GM18519 (cell line): Measurements from ENCODE around the gene TLL2.

Experiments used
- ATAC-seq: cut with Tn5 transposase; IDR thresholded peaks from one replicate; pipeline ENCODE4 v1.9.1; 2021; ENCODE audit warnings: mild to moderate bottlenecking, moderate library complexity; ENCODE audit not compliant: unreplicated experiment, low FRiP score

Gene TLL2

DNA sequence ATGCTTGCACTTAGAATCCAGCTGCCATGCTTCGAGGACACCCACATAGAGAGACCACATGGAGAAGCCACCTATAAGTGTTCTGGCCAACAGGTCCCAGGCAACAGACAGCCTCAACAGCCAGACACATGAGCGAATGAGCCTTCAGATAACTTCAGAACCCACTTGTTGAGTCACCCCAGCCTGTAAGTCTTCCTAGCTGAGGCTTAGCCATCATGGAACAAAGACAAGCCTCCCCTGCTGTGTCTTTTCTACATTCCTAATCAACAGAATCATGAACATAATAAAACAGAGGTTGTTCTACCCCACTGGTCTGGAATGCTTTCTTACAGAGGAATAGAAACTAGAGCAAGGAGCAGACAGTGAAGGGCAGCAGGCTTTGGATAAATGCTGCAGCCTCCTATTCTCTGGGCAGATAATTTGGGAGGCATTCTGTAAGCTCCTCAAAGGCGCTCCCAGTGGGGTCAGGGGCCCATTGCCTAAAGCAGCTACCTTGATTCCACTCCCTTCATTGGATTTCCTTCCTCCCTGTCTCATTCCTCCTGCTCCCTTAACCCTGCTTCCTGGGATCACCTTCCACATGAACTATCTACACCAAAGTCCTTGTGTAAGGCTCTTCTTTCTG, 4.6 kb downstream of the TLL2 start:
- ATAC-seq, result no peak

- ATAC-seq, result no peak
These were observed 6.7 kb downstream of the TLL2 start for GRCh38 chr10:96507044-96507443.

DNA sequence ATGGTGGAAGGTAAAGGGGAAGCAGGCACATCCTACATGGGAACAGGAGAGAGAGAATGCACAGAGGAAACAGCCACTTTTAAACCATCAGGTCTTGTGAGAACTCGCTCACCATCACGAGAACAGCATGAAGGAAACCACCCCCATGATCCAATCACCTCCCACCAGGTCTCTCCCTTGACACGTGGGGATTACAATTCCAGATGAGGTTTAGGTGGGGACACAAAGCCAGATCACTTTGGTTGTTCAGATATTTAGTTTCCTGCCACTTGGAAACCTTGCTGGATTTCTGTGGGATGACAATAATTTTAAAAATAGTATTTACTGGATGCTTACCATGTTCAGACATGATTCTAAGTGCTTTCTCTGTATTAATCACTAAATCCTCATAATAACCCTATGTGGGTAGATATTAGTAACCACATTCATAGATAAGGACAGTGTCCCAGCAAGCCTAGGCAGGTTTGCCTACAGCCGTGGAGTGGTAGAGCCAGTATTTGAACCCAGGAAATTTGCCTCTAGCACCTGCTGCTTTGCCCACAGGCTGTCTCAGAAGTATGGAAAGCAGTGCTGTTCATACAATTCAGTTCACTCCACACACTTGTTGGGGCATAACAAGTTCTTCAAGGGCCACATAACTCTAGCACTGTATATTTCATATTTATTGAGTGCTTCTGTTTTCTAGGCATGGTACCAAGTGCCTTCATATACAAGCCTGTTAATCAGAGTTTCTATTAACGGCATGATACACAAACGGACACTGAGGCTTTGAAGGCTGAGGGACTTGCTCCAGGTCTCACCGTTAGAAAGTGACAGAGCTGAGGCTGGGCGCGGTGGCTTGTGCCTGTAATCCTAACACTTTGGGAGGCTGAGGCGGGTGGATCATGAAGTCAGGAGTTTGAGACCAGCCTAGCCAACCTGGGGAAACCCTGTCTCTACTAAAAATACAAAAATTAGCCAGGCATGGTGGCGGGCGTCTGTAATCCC, 8.3 kb downstream of the TLL2 start:
- no peak for ATAC-seq

DNA sequence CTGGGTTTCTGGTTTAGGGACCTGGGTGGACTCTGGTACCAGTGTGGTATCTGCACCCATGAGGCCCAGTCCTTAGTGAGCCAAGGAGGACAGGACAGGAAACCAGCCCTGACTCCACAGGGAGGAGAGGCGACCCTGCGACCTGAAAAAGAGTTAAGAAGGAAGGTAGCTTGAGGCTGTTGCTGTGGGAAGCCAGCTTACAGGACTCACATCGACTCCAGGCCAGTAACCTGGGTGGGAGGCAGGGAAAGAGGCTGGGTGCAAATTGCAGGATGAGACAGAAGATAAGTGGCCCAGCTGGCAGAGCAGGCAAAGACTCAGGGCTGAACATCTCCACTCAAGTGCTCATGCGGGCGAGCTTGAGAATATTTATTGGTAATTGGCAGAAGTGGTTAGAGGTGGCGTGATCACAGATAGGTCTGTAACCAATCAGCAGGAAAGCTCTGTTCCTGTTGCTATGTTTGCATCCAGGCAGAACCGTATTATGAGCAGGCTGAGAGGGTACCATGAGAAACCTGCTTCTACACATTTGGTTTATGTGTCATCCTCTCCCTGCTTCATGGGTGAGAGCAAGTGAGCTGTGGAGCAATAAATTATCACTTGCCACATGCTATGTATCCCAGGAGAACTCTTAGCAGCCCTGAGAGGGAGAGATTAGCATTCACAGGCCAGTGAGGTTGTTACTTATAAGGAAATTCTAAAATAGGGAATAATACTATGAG, 11.0 kb downstream of the TLL2 start:
- ATAC-seq, result no peak

DNA sequence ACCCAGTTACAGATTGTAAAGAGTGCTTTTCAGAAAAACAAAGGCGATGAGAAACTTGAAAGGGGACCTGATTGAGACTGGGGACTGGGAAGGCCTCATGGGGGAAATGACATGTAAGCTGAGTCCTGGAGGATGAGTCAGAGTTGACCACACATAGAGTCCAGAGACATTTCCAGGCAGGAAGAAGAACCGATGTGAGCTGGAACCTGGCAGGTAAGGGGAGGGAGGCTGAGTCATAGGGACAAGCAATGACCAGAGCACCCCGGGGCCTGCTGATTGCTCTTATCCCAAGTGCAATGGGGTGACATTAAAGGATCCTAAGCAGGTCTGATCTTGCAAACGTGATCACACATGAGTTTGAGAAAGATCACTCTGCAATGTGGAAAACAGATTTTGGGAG, 11.7 kb downstream of the TLL2 start:
- no peak for ATAC-seq

DNA sequence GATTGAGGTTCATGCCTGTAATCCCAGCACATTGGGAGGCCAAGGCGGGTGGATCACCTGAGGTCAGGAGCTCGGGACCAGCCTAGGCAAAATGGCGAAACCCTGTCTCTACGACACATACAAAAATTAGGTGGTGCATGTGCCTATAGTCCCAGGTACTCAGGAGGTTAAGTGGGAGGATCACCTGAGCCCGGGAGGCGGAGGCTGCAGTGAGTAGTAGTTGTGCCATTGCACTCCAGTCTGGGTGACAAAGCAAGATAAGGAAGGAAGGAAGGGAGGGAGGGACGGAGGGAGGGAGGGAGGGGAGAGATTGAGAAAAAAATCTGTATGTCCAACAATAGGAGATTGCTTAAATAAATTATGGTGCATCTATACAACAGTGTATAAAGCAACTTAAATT, 13.2 kb downstream of the TLL2 start:
- ATAC-seq, result no peak

DNA sequence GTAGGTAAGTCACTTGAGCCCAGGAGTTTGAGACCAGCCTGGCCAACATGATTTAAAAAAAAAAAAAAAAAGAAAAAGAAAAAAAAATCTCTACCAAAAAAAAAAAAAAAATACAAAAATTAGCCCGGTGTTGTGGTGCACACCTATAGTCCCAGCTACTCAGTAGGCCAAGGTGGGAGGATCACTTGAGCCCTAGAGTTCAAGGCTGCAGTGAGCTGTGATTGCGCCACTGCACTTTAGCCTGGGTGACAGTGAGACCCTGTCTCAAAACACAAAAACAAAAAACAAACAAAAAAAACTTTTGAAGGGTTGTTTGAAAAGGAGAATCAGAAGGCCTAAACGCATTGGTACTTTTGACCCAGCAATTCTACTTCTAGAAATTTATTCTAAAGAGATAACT, 13.7 kb downstream of the TLL2 start:
- no peak for ATAC-seq

- no peak for ATAC-seq
These were observed 16.3 kb downstream of the TLL2 start for GRCh38 chr10:96497391-96497790.

- ATAC-seq, result no peak
These were observed 17.3 kb downstream of the TLL2 start for GRCh38 chr10:96496281-96496925.

DNA sequence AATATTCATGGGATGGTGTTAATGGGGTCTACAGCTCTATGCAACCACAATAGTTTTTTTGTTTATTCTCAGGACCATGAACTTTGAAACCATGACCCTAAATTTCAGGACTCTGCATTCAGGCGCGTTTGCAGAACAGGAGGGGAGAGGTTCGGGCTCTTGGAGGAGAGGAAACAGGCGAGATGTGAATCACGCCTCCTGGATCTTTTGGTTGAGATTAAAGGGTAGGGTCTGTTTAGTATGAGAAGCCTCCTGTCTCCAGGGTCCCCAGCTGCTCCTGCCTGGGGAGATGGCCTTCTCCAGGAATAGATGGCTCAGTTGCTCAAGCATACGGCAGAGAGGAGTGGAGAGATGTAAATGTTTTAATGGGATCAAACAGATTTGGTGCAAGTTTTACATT, 18.2 kb downstream of the TLL2 start:
- no peak for ATAC-seq

- ATAC-seq, result no peak
These were observed 19.0 kb downstream of the TLL2 start for GRCh38 chr10:96494694-96495093.

DNA sequence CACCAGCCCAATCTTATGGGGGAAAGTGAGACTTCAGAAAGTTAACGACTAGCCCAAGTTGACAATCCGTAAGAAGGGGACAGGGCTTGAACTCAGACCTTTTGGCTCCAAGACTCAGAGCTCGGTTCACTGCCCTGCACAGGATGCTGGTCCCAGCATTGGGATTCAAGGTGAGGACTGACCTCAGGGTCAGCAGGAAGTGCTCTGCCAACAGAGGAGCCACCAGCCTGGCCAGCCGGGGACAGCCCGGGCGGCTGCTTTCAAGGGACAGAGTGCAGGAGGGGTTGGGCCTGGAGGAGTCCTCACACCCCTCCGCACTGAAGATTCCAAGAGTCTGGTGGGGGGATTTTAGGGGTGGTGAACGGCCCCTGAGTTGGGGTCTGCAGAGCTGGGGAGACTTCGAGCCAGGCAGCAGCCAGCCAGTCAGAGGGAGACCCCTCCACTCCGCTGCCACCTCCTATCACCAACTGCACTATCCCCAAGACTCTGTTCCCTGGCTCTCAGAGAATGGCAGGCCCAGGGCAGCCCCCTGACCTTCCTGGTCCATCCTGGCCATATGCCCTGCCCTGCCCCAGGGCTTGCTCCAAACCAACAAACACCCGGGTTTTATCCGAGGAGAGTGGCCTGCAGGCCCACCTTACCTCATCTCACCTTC, 19.7 kb downstream of the TLL2 start:
- no peak for ATAC-seq

- no peak for ATAC-seq
These were observed 20.5 kb downstream of the TLL2 start for GRCh38 chr10:96493254-96493653.

DNA sequence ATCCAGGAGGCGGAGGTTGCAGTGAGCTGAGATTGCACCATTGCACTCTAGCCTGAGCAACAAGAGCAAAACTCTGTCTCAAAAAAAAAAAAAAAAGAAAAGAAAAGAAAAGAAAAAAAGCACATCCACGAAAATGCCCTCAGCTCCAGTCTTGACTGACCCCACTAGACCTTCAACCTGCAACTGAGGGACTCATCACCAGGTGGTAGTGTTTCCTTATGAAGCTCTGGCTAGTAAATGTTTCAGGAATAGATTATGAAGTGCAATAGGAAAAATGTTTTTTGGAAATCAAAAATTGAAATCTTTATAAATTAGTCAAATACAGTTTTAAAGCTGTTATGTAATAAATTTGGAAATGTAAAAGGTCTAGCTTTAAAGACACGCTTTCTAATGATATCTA, 22.4 kb downstream of the TLL2 start:
- no peak for ATAC-seq

GRCh38 chr10:96488161-96488935, 25.4 kb downstream of the TLL2 start:
- no peak for ATAC-seq

DNA sequence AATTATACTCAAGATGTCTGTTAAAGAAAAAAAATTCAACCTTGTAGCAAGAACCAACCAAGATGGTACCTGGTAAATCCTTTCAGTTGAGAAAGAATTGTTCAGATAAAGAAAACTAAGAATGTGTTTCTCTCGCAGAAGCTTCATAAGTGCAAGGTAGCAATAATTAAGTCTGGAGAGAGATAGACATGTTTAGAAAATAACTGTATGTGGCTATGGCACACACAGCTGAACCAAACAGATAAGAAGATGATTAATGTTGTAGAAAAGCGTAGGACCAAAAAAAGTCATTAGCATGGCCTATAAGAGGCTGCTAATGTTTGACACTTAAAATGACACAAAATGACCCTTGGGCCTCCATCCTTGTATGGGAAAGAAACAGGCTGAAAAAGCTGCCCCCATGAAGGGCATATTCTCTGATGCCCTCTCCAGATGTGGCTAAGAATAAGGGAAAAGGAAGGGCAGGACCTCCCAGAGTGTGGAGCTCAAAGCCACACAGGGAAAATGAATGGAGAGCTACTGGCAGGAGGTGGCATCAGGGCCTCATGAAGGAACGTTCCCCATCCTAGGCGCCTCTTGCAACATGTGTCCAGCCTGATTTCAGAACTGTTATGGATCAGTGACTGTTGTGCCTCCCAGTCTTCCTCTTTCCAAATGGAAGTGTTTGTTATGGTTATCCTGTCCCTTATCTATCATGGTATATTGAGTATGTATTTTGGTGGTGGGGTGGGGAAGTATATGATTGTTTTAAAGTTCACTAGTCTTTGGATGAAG, 30.7 kb downstream of the TLL2 start:
- no peak for ATAC-seq

- no peak for ATAC-seq
These were observed 35.4 kb downstream of the TLL2 start for GRCh38 chr10:96478355-96478754.

GRCh38 chr10:96473866-96474265, 39.9 kb downstream of the TLL2 start:
- no peak for ATAC-seq
